Lower leg skin (tissue), 3 donors: ENCODE measurements around the gene TMEM213.

Experiments
- POLR2A ChIP-seq, 2 donors: fragments of 450-650 bp; IDR thresholded peaks; one replicate each; pipeline ENCODE4 v1.6.1; 2016 to 2017; ENCODE audit warnings: antibody characterized with exemption in 2 of 2, mild to moderate bottlenecking in 1 of 2, moderate library complexity in 1 of 2
- TF ChIP-seq, protein P1 (sequence below), 3 donors: fragments of 450-650 bp; IDR thresholded peaks; one replicate each; pipeline ENCODE4 v1.5.1; 2016; ENCODE audit warnings: antibody characterized with exemption in 3 of 3, mild to moderate bottlenecking in 3 of 3, moderate library complexity in 2 of 3

DNA sequence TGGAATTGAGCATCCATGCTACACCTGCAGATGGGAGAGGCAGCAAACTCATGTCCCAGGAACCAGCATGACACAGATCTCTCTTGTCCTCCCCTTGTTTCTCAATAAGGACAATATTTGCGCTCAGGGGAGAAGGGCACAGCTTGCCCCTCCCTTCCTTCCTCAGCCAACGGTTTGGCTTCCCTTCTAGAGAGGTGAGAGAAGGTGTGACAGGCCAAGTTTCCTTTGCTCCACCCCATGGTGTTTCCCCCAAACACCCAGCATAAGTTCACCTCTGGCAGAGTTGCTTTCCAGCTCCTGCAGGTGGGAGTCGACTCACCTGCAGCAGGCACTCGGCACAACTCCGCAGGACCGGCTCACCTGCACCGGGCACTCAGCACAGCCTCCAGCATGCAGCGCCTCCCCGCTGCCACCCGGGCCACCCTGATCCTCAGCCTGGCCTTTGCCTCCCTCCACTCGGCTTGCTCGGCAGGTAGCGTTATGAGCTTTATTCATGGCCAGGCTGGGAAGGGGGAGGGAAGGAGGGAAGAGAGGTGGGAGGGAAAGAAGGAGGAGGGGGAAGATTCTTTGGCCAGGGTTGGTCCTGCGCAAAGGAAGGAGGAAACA, at the start of gene TMEM213, which contains the start of gene ATP6V0A4:
- no peak for TF ChIP-seq POLR2A (IDR thresholded peaks at IDR 0.05)
- TF ChIP-seq, protein P1, sequence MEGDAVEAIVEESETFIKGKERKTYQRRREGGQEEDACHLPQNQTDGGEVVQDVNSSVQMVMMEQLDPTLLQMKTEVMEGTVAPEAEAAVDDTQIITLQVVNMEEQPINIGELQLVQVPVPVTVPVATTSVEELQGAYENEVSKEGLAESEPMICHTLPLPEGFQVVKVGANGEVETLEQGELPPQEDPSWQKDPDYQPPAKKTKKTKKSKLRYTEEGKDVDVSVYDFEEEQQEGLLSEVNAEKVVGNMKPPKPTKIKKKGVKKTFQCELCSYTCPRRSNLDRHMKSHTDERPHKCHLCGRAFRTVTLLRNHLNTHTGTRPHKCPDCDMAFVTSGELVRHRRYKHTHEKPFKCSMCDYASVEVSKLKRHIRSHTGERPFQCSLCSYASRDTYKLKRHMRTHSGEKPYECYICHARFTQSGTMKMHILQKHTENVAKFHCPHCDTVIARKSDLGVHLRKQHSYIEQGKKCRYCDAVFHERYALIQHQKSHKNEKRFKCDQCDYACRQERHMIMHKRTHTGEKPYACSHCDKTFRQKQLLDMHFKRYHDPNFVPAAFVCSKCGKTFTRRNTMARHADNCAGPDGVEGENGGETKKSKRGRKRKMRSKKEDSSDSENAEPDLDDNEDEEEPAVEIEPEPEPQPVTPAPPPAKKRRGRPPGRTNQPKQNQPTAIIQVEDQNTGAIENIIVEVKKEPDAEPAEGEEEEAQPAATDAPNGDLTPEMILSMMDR (IDR thresholded peaks at IDR 0.05), result no peak
